Measurements from ENCODE around the gene TRIM9. TPM values are rescaled to one million over a fixed set of nuclear protein-coding genes. Genes with fewer than 3 reads are reported as not detected.

Gene TRIM9
- total RNA-seq, 4 donors from 2014 or later = 0.26 to 3.0 (median 0.87) TPM

GRCh38 chr14:51138404-51139103 lies 43.6 kb upstream of the TRIM9 start:
- ATAC-seq = no peak
- Histone ChIP-seq H3K27me3 (no peaks in the 10 kb centered on the region), H3K4me1 (no peaks in the 10 kb centered on the region), H3K27ac (no peak overlapping the region), H3K9me3 (no peaks in the 10 kb centered on the region), H3K4me3 (no peak overlapping the region), H3K36me3 (no peaks in the 10 kb centered on the region)
- in situ Hi-C loops (cut with MboI; ENCODE audit: low sequenced_read_pairs in 4 of 4) = no loop called here
- intact Hi-C loops (cut with DNase I; ENCODE audit: low total_unique reads) = no loop called here
- TF ChIP-seq POLR2A (IDR thresholded peaks at IDR 0.05) = no peak
- TF ChIP-seq CTCF (IDR thresholded peaks at IDR 0.05 in 4 of 5, conservative IDR thresholded peaks at IDR 0.05 in 1 of 5) = no peak
- no peak for DNase-seq

- Histone ChIP-seq H3K36me3 (no peaks in the 10 kb centered on the region), H3K27me3 (no peaks in the 10 kb centered on the region), H3K4me3 (no peak overlapping the region), H3K9me3 (no peaks in the 10 kb centered on the region), H3K4me1 (no peaks in the 10 kb centered on the region), H3K27ac (no peak overlapping the region)
- no peak for ATAC-seq
- in situ Hi-C loops (cut with MboI; ENCODE audit: low sequenced_read_pairs in 4 of 4) (no loop called here), intact Hi-C loops (cut with DNase I; ENCODE audit: low total_unique reads) (no loop called here)
- no peak for DNase-seq
- TF ChIP-seq CTCF (IDR thresholded peaks at IDR 0.05 in 4 of 5, conservative IDR thresholded peaks at IDR 0.05 in 1 of 5) (no peak), POLR2A (IDR thresholded peaks at IDR 0.05) (no peak)
Measured at GRCh38 chr14:51131516-51131915, 36.6 kb upstream of the TRIM9 start.

- DNase-seq (no peak), ATAC-seq (no peak)
- TF ChIP-seq POLR2A (IDR thresholded peaks at IDR 0.05) (no peak), CTCF (IDR thresholded peaks at IDR 0.05 in 4 of 5, conservative IDR thresholded peaks at IDR 0.05 in 1 of 5) (no peak)
- in situ Hi-C loops (cut with MboI; ENCODE audit: low sequenced_read_pairs in 4 of 4) = no loop called here
- H3K36me3 ChIP-seq = no peaks in the 10 kb centered on the region
- no peaks in the 10 kb centered on the region for H3K9me3 ChIP-seq
- H3K27me3 ChIP-seq = no peaks in the 10 kb centered on the region
- H3K4me1 ChIP-seq = no peaks in the 10 kb centered on the region
- intact Hi-C loops (cut with DNase I; ENCODE audit: low total_unique reads) = no loop called here
- no peak overlapping the region for H3K4me3 ChIP-seq
- no peak overlapping the region for H3K27ac ChIP-seq
Measured at GRCh38 chr14:51129130-51129529, 34.2 kb upstream of the TRIM9 start.

- Histone ChIP-seq H3K4me3 (no peak overlapping the region), H3K27ac (no peak overlapping the region), H3K36me3 (no peaks in the 10 kb centered on the region), H3K9me3 (no peaks in the 10 kb centered on the region), H3K27me3 (no peaks in the 10 kb centered on the region), H3K4me1 (no peaks in the 10 kb centered on the region)
- DNase-seq (no peak), ATAC-seq (no peak)
- intact Hi-C loops (cut with DNase I; ENCODE audit: low total_unique reads) = no loop called here
- no peak for TF ChIP-seq CTCF (IDR thresholded peaks at IDR 0.05 in 4 of 5, conservative IDR thresholded peaks at IDR 0.05 in 1 of 5)
- TF ChIP-seq POLR2A (IDR thresholded peaks at IDR 0.05) = no peak
- in situ Hi-C loops (cut with MboI; ENCODE audit: low sequenced_read_pairs in 4 of 4) = no loop called here
Measured at GRCh38 chr14:51124029-51124428, 29.1 kb upstream of the TRIM9 start.

GRCh38 chr14:51121096-51121495 lies 26.2 kb upstream of the TRIM9 start:
- no peak overlapping the region for H3K4me3 ChIP-seq
- H3K9me3 ChIP-seq = no peaks in the 10 kb centered on the region
- intact Hi-C loops (cut with DNase I; ENCODE audit: low total_unique reads) (no loop called here), in situ Hi-C loops (cut with MboI; ENCODE audit: low sequenced_read_pairs in 4 of 4) (no loop called here)
- H3K4me1 ChIP-seq = no peaks in the 10 kb centered on the region
- TF ChIP-seq POLR2A (IDR thresholded peaks at IDR 0.05) (no peak), CTCF (IDR thresholded peaks at IDR 0.05 in 4 of 5, conservative IDR thresholded peaks at IDR 0.05 in 1 of 5) (no peak)
- DNase-seq (no peak), ATAC-seq (no peak)
- no peaks in the 10 kb centered on the region for H3K36me3 ChIP-seq
- H3K27me3 ChIP-seq = no peaks in the 10 kb centered on the region
- no peak overlapping the region for H3K27ac ChIP-seq

Data from gastrocnemius medialis (tissue), 4 donors.